GM13976 (cell line): ENCODE measurements around the gene ZIM2.

Source experiments
- DNase-seq: peaks from one replicate; pipeline ENCODE4 v3.0.0; 2012; ENCODE audit warnings: low spot score
- CTCF ChIP-seq: IDR thresholded peaks from 2 replicates; pipeline ENCODE4 v1.5.1; 2012; ENCODE audit warnings: borderline replicate concordance, mild to moderate bottlenecking; ENCODE audit not compliant: insufficient read depth; ENCODE audit errors: extremely low read depth, missing control alignments, control extremely low read depth
- in situ Hi-C: fragments of 300-500 bp; cut with MboI; formaldehyde crosslinking; loops from one replicate; pipeline ENCODE4 v1.12.0; 2022; ENCODE audit warnings: low sequenced_read_pairs, mixed read lengths, inconsistent platforms; ENCODE audit not compliant: unreplicated experiment

Gene ZIM2

GRCh38 chr19:56813531-56813930 is 27.0 kb downstream of the ZIM2 start:
- DNase-seq = no peak
- in situ Hi-C loops = no loop called here
- no peak for TF ChIP-seq CTCF

- in situ Hi-C loops = no loop called here
- no peak for TF ChIP-seq CTCF
- no peak for DNase-seq
These were observed 29.0 kb downstream of the ZIM2 start for GRCh38 chr19:56811480-56811879.

- in situ Hi-C loops = no loop called here
- DNase-seq = no peak
- TF ChIP-seq CTCF = no peak
These were observed 30.3 kb downstream of the ZIM2 start for GRCh38 chr19:56810260-56810659.

- in situ Hi-C loops = no loop called here
- TF ChIP-seq CTCF = no peak
- DNase-seq = no peak
These were observed 31.7 kb downstream of the ZIM2 start for GRCh38 chr19:56808717-56809392.

- no peak for DNase-seq
- no peak for TF ChIP-seq CTCF
- in situ Hi-C loops = no loop called here
These were observed 33.9 kb downstream of the ZIM2 start for GRCh38 chr19:56806639-56807038.

GRCh38 chr19:56778351-56778750 is 62.2 kb downstream of the ZIM2 start:
- in situ Hi-C loops = no loop called here
- no peak for TF ChIP-seq CTCF
- no peak for DNase-seq

GRCh38 chr19:56769650-56770049 is 70.9 kb downstream of the ZIM2 start:
- TF ChIP-seq CTCF = no peak
- in situ Hi-C loops = no loop called here

More at GRCh38 chr19:56769650-56770049, 70.9 kb downstream of the ZIM2 start:
- no peak for DNase-seq
